Neural crest cell (in vitro differentiated cells): ENCODE data around the gene PRSS22. TPM values are rescaled to one million over a fixed set of nuclear protein-coding genes. Genes with fewer than 3 reads are reported as not detected.

Experiments used
- DNase-seq: peaks from one replicate; pipeline ENCODE4 v3.0.0; 2021; ENCODE audit warnings: low read depth, mixed read lengths, low spot score
- H3K27ac Mint-ChIP-seq: one replicate; pipeline ENCODE4 v1.8.0; 2021; ENCODE audit warnings: mild to moderate bottlenecking, mixed read lengths; ENCODE audit not compliant: unreplicated experiment
- H3K27me3 Mint-ChIP-seq: 2 replicates; pipeline ENCODE4 v1.8.0; 2021; ENCODE audit warnings: low read depth, mild to moderate bottlenecking, mixed read lengths
- H3K36me3 Mint-ChIP-seq: 2 replicates; pipeline ENCODE4 v1.8.0; 2021; ENCODE audit warnings: low read depth, mild to moderate bottlenecking, mixed read lengths
- H3K4me1 Mint-ChIP-seq: 2 replicates; pipeline ENCODE4 v1.8.0; 2021; ENCODE audit warnings: mixed read lengths
- H3K4me3 Mint-ChIP-seq: one replicate; pipeline ENCODE4 v1.8.0; 2021; ENCODE audit warnings: mild to moderate bottlenecking, mixed read lengths
- H3K9me3 Mint-ChIP-seq: 2 replicates; pipeline ENCODE4 v1.8.0; 2021; ENCODE audit warnings: mixed read lengths
- total RNA-seq: library from RNA; stranded (reverse); gene quantifications from 2 replicates; pipeline ENCODE4 v1.2.1, GENCODE V29; 2021
- TF ChIP-seq, protein P1 (sequence below): fragments of 200-600 bp; sonication (generic); conservative IDR thresholded peaks from 2 replicates; pipeline ENCODE4 v1.5.0; 2021; ENCODE audit warnings: antibody characterized with exemption, mild to moderate bottlenecking

Gene PRSS22
- total RNA-seq, 1 donor from 2014 or later: not detected

DNA sequence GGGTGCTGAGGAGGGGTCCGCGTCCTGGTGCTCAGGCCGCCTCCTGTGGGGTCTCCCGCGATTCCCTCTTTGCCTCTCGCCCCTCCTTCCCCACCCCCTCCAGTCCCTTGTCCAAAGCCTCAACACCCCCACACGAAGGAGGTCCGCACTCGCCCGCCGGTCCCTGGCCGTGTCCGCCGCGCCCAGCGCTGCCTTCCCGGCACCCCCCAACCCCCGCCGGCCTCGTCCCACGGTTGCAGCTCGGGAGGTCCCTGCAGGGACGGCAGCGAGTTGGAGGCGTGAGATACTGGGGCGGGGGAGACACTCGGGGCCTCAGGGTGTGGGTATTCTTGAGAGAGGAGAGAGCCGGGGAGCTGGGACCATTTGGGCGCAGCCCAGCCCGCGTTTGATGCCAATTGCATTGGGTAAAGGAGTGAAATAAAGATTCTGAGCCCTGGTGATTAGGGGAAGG lies 25.5 kb upstream of the PRSS22 start:
- Mint-ChIP-seq H3K27me3 (peaks cover 18% of the 10 kb centered on the region), H3K9me3 (peaks cover 2% of the 10 kb centered on the region), H3K36me3 (no peaks in the 10 kb centered on the region), H3K4me1 (peaks cover 18% of the 10 kb centered on the region), H3K27ac (no peak overlapping the region), H3K4me3 (peak overlapping the region; percentile 93)
- DNase-seq: no peak
- TF ChIP-seq, protein P1, sequence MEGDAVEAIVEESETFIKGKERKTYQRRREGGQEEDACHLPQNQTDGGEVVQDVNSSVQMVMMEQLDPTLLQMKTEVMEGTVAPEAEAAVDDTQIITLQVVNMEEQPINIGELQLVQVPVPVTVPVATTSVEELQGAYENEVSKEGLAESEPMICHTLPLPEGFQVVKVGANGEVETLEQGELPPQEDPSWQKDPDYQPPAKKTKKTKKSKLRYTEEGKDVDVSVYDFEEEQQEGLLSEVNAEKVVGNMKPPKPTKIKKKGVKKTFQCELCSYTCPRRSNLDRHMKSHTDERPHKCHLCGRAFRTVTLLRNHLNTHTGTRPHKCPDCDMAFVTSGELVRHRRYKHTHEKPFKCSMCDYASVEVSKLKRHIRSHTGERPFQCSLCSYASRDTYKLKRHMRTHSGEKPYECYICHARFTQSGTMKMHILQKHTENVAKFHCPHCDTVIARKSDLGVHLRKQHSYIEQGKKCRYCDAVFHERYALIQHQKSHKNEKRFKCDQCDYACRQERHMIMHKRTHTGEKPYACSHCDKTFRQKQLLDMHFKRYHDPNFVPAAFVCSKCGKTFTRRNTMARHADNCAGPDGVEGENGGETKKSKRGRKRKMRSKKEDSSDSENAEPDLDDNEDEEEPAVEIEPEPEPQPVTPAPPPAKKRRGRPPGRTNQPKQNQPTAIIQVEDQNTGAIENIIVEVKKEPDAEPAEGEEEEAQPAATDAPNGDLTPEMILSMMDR: no peak

DNA sequence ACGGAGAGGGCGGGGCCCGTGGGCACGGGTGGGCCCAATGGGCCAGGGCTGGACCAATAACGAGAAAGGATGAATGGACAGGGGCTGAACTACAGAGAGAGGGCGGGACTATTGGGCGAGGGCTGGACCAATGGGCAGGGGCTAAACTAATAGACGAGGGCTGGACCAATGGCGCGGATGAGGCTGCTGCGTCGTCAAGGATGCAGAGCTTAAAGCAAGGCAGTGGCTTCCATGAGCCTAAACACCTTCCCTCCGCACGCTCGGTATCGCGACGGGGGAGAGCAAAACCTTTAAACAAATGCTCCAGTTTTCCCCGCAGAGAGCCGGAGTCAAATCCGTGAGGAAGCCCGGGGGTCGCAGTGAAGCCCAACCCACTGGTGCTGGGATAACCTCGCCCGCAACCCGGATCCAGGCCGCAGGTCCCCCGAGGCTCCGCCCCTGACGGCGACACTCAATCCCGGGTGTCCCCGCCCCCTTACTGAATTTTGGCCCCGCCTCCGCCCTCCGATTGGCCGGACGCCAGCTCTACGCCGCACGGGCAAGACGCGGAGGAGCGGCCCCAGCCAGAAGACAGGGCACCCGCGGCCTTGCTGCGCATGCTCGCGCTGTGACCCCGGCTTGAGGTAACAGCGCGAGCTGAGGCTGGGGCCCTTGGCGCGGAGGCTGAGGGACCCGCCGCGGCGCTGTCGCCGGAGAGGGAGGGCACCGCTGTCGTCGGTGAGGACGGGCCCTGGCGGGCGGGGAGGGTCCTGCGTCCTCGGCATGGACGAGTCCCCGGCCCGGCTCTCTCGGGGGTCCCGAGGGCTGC lies 24.9 kb upstream of the PRSS22 start, which contains the start of gene FLYWCH2:
Gene FLYWCH2 (plus strand): TSS at position 566 of the 808 bp plus-strand sequence. CDS start 13,235 bp downstream, outside the sequence.
- Mint-ChIP-seq H3K27me3 (peaks cover 23% of the 10 kb centered on the region), H3K36me3 (no peaks in the 10 kb centered on the region), H3K4me1 (peaks cover 18% of the 10 kb centered on the region), H3K4me3 (peak within 1 kb of the TSS; percentile 96), H3K9me3 (peaks cover 2% of the 10 kb centered on the region), H3K27ac (peak within 1 kb of the TSS; percentile 97)
- peak; percentile 100 for DNase-seq
- TF ChIP-seq, protein P1: peak; percentile 32

DNA sequence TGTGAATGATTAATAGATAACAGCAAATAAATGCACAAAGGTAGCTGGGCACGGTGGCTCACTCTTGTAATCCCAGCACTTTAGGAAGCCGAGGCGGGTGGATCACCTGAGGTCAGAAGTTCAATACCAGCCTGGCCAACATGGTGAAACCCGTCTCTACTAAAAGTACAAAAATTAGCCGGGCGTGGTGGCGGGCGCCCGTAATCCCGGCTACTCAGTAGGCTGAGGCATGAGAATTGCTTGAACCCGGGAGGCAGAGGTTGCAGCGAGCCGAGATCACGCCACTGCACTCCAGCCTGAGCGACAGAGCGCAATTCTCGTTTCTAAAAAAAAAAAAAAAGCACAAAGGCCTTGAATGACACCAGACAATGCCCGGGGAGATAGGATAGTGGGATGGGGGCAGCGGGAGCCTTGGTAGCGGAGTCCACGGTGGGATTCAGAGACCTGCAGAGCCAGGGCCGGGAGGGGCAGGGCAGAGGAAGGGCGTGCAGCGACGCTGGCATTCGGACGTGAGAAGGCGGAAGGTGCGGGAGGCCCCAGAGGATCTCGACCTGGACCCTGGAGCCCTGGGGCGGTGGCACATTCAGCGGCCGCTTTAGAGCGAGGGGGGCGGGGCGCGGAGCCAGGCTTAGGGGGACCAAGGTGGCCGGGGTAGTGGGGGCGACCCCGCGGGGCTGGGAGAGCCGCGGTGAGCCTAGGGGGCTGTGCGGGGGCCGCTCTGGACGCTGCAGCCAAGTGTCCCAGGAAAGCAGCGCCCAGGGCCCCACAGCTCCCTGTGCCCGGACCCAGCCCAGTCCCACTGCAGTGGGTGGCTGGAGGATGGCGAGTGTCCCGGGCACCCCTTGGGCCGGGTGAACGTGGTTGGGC lies 24.0 kb upstream of the PRSS22 start:
- Mint-ChIP-seq H3K27me3 (peaks cover 25% of the 10 kb centered on the region), H3K36me3 (no peaks in the 10 kb centered on the region), H3K4me3 (peak overlapping the region; percentile 96), H3K9me3 (peaks cover 2% of the 10 kb centered on the region), H3K27ac (peak overlapping the region; percentile 62), H3K4me1 (peaks cover 18% of the 10 kb centered on the region)
- TF ChIP-seq, protein P1: no peak
- DNase-seq: peak; percentile 29

DNA sequence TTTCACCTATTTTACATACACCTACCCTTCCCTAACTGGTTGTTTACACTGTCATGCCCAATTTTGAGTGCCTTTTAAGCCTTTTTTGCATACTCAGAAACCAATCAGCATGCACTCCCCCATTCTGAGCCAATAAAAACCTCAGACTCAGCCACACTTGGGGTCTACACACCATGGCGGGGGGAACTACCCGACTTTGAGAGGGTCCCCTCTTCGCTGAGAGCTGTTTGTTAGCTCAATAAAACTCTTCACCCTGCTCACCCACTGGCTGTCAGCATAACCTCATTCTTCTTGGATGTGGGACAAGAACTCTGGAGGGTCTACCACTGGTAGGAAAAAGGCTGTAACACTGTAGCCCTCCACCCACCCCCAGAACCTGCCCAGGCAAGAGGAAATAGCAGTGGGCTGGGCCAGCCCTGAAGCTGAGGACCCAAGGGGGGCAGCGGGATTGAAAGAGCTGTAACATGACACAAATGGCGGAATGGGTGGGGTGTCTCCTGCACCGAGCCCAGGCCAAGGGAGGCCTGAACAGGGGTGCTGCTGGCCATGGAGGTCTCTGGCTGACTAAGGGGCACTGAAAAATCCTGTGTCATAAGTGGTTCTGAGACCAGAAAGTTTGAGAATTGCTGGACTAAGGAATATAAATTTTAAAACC lies 22.0 kb upstream of the PRSS22 start:
- Mint-ChIP-seq H3K4me1 (peaks cover 13% of the 10 kb centered on the region), H3K27ac (no peak overlapping the region)

More for the DNA sequence above, 22.0 kb upstream of the PRSS22 start:
- peaks cover 36% of the 10 kb centered on the region for H3K27me3 Mint-ChIP-seq
- no peaks in the 10 kb centered on the region for H3K36me3 Mint-ChIP-seq
- TF ChIP-seq, protein P1: no peak
- H3K9me3 Mint-ChIP-seq: no peaks in the 10 kb centered on the region
- peak overlapping the region; percentile 73 for H3K4me3 Mint-ChIP-seq
- no peak for DNase-seq
